A673 (cell line): ENCODE measurements around the gene ITIH5. TPM values are rescaled to one million over a fixed set of nuclear protein-coding genes. Genes with fewer than 3 reads are reported as not detected.

Experiments used
- BruUV-seq: library from RNA; stranded (reverse); fragments of 400-500 nt; replicated peaks from 2 replicates; lab custom pipeline; 2021; lab: Mats Ljungman, UMichigan
- CTCF ChIA-PET: fragments of 300-600 bp; sonication (Branson Sonifier 250); formaldehyde crosslinking; loops from one replicate; lab custom pipeline; 2022; ENCODE audit warnings: antibody characterized with exemption; lab: Charles Lee
- POLR2A ChIA-PET: fragments of 300-600 bp; sonication (Branson Sonifier 250); formaldehyde crosslinking; loops from one replicate; lab custom pipeline; 2022; ENCODE audit warnings: antibody characterized with exemption; ENCODE audit not compliant: low non-redundant PET; lab: Charles Lee
- DNase-seq: peaks from one replicate; pipeline ENCODE4 v3.0.0-alpha.2; 2015; ENCODE audit warnings: low spot score
- H3K27ac ChIP-seq: fragments of 200-600 bp; sonication (generic); 2 replicates; pipeline ENCODE4 v1.5.1; 2016; ENCODE audit warnings: mixed run types, low read depth, mild to moderate bottlenecking, mixed read lengths, antibody characterized with exemption, low read length; ENCODE audit not compliant: poor library complexity, severe bottlenecking
- H3K27me3 ChIP-seq: fragments of 200-600 bp; sonication (generic); replicated peaks from 2 replicates; pipeline ENCODE4 v1.6.1; 2017; ENCODE audit warnings: mixed run types, low read depth, mild to moderate bottlenecking, mixed read lengths, antibody characterized with exemption, low read length; ENCODE audit not compliant: insufficient read depth, poor library complexity
- H3K36me3 ChIP-seq: fragments of 200-600 bp; sonication (generic); 2 replicates; pipeline ENCODE4 v1.6.1; 2016; ENCODE audit warnings: mixed run types, mild to moderate bottlenecking, mixed read lengths, antibody characterized with exemption, low read length; ENCODE audit not compliant: insufficient read depth, poor library complexity, severe bottlenecking
- H3K4me1 ChIP-seq: fragments of 200-600 bp; sonication (generic); 2 replicates; pipeline ENCODE4 v1.6.1; 2017; ENCODE audit warnings: mixed run types, mild to moderate bottlenecking, mixed read lengths, antibody characterized with exemption, low read length; ENCODE audit not compliant: insufficient read depth, poor library complexity, severe bottlenecking
- H3K4me3 ChIP-seq: fragments of 200-600 bp; sonication (generic); 2 replicates; pipeline ENCODE4 v1.5.1; 2016; ENCODE audit warnings: low read depth, mixed run types, mild to moderate bottlenecking, mixed read lengths, low read length; ENCODE audit not compliant: poor library complexity, severe bottlenecking
- H3K9me3 ChIP-seq: fragments of 200-600 bp; sonication (generic); 2 replicates; pipeline ENCODE4 v1.6.1; 2016; ENCODE audit warnings: mixed run types, low read depth, mild to moderate bottlenecking, mixed read lengths, antibody characterized with exemption, low read length; ENCODE audit not compliant: poor library complexity, severe bottlenecking
- EZH2 ChIP-seq: fragments of 200-600 bp; sonication (generic); IDR thresholded peaks from 2 replicates; pipeline ENCODE4 v1.6.1; 2017; ENCODE audit warnings: borderline replicate concordance, low read depth, mild to moderate bottlenecking, mixed read lengths, antibody characterized with exemption, low read length; ENCODE audit not compliant: poor library complexity, severe bottlenecking
- intact Hi-C: fragments of 100-400 bp; cut with micrococcal nuclease; formaldehyde crosslinking; loops from one replicate; pipeline ENCODE4 v1.10.0; 2022; ENCODE audit not compliant: unreplicated experiment
- total RNA-seq: library from RNA; stranded (reverse); gene quantifications from 2 replicates; pipeline ENCODE4 v1.2.3, GENCODE V29; 2021
- TF ChIP-seq, protein P1 (sequence below): fragments of 300-800, 200-600 bp; sonication (generic); conservative IDR thresholded peaks from 2 replicates; pipeline ENCODE4 v1.5.1; 2017; ENCODE audit warnings: low read depth, mild to moderate bottlenecking, antibody characterized with exemption, low read length, moderate library complexity, mixed read lengths

ITIH5 gene
- total RNA-seq, 1 experiment from 2014 or later = not detected

DNA sequence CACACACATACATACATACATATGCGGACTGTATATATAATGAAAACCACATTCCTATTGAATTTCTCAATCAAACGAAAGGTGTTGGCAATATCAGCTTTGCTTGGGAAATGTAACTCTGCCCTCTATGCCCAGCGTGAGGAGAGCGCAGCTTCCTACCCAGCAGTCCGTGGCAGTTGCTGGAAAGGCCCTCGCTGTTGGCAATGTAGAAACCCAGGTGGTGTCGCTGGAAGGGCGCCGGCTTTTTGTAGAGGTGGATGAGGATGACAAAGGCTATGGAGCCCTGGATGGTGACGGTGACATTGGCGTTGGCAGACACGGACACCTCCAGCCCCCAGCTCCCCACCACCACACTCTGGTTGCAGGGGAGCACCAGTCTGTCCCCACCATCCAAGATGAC, 100.9 kb downstream of the ITIH5 start:
- Histone ChIP-seq H3K4me3 (no peak overlapping the region), H3K4me1 (peaks cover 11% of the 10 kb centered on the region), H3K36me3 (no peaks in the 10 kb centered on the region), H3K27ac (no peak overlapping the region), H3K27me3 (no peaks in the 10 kb centered on the region), H3K9me3 (no peaks in the 10 kb centered on the region)
- CTCF ChIA-PET = interaction anchor here (0.8 kb wide), 1 partner anchor 40 kb away, joined by 4 read pairs; no protein-coding TSS in a partner anchor
- POLR2A ChIA-PET = no interaction called here
- intact Hi-C loops = no loop called here
- DNase-seq = no peak
- no TSS peak for BruUV-seq
- TF ChIP-seq EZH2 = no peak
- TF ChIP-seq, protein P1, sequence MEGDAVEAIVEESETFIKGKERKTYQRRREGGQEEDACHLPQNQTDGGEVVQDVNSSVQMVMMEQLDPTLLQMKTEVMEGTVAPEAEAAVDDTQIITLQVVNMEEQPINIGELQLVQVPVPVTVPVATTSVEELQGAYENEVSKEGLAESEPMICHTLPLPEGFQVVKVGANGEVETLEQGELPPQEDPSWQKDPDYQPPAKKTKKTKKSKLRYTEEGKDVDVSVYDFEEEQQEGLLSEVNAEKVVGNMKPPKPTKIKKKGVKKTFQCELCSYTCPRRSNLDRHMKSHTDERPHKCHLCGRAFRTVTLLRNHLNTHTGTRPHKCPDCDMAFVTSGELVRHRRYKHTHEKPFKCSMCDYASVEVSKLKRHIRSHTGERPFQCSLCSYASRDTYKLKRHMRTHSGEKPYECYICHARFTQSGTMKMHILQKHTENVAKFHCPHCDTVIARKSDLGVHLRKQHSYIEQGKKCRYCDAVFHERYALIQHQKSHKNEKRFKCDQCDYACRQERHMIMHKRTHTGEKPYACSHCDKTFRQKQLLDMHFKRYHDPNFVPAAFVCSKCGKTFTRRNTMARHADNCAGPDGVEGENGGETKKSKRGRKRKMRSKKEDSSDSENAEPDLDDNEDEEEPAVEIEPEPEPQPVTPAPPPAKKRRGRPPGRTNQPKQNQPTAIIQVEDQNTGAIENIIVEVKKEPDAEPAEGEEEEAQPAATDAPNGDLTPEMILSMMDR = peak; percentile 15; the same call in 1 of the 2 replicates

DNA sequence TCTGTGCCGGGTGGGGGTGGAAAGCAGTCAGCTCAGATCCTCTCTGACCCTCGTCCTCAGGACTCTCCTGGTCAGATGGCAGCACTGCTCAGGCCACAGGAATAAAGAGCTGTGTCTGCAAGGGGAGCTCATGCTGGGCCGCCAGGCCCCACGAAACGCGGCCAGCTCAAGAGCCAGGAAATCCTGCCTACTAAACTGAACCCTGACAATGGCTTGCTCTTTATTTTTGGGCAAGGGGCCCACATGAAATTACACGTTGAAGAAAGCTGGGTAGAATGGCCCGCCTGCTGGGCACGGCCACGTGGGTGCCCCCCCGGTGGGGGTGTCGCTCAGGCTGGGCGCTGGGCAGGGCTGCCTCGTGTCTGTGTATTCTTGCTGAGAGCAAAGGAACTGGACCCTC, 103.0 kb downstream of the ITIH5 start:
- H3K27ac ChIP-seq = no peak overlapping the region
- no peaks in the 10 kb centered on the region for H3K9me3 ChIP-seq
- no peak overlapping the region for H3K4me3 ChIP-seq
- DNase-seq = peak; percentile 21
- intact Hi-C loops = no loop called here
- H3K27me3 ChIP-seq = no peaks in the 10 kb centered on the region
- TF ChIP-seq EZH2 = no peak
- TF ChIP-seq, protein P1 = no peak
- ChIA-PET POLR2A (no interaction called here), CTCF (interaction anchor here (0.6 to 1.4 kb wide), 2 partner anchors 24 to 124 kb away, joined by 5 to 6 read pairs; no protein-coding TSS in a partner anchor)
- peaks cover 11% of the 10 kb centered on the region for H3K4me1 ChIP-seq
- BruUV-seq = no TSS peak
- H3K36me3 ChIP-seq = no peaks in the 10 kb centered on the region

GRCh38 chr10:7563368-7563767, 103.4 kb downstream of the ITIH5 start:
- CTCF ChIA-PET = interaction anchor here (0.6 to 1.4 kb wide), 2 partner anchors 23 to 124 kb away, joined by 5 to 6 read pairs; no protein-coding TSS in a partner anchor
- no peak overlapping the region for H3K27ac ChIP-seq
- H3K4me3 ChIP-seq = no peak overlapping the region
- no peaks in the 10 kb centered on the region for H3K9me3 ChIP-seq
- no peaks in the 10 kb centered on the region for H3K27me3 ChIP-seq
- no peaks in the 10 kb centered on the region for H3K36me3 ChIP-seq
- H3K4me1 ChIP-seq = peaks cover 11% of the 10 kb centered on the region
- no TSS peak for BruUV-seq
- DNase-seq = no peak
- POLR2A ChIA-PET = no interaction called here
- TF ChIP-seq EZH2 = no peak
- intact Hi-C loops = no loop called here

DNA sequence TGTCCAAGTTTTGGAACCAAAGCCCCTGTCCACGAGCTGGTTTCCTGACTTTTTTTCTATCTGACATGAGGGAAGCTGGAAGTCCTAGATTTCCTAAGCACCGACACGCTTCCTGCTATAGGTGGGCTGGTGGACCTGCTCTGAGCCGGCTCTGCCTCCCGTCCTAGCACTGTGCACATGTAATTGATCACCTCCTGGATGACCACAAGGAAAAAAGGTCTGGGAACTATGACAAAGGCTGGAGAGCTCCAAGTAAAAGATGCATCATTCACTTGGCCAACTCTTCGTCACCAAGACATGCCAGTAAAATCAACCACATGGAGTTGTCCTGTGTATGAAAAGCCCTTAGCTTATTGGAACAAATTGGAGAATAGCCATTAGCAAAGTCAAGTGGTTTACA, 104.8 kb downstream of the ITIH5 start:
- H3K4me1 ChIP-seq = peaks cover 11% of the 10 kb centered on the region
- intact Hi-C loops = no loop called here
- H3K36me3 ChIP-seq = no peaks in the 10 kb centered on the region
- H3K27ac ChIP-seq = no peak overlapping the region
- ChIA-PET CTCF (interaction anchor here (1.5 kb wide), 1 partner anchor 36 kb away, joined by 4 read pairs; no protein-coding TSS in a partner anchor), POLR2A (no interaction called here)
- no peak for TF ChIP-seq EZH2
- TF ChIP-seq, protein P1 = no peak
- no peaks in the 10 kb centered on the region for H3K9me3 ChIP-seq
- H3K4me3 ChIP-seq = no peak overlapping the region
- BruUV-seq = no TSS peak
- no peak for DNase-seq
- no peaks in the 10 kb centered on the region for H3K27me3 ChIP-seq
